ENCODE measurements around the gene GPR161. TPM values are rescaled to one million over a fixed set of nuclear protein-coding genes. Genes with fewer than 3 reads are reported as not detected.

The GPR161 gene
- total and polyA plus RNA-seq, 9 of the 15 experiments (the other 6 are each of a cell fraction or from before 2014, with no cell fraction given), result 0.15 to 2.4 (median 0.76) TPM

GRCh38 chr1:168170564-168171508 lies 34.1 kb upstream of the GPR161 start (continued):
- TF ChIP-seq SMAD4 (CRISPR knock-in tag; conservative IDR thresholded peaks at IDR 0.05) (peak; percentile 53), PTRF (tag; IDR thresholded peaks at IDR 0.05) (peak; percentile 33; the same call in 1 of the 2 replicates), ZBTB12 (CRISPR knock-in tag; IDR thresholded peaks at IDR 0.05) (no peak)

- CTCF ChIA-PET (ENCODE audit: low intra/inter-chr PET ratio), result no interaction called here
- no peaks in the 10 kb centered on the region for H4K20me1 ChIP-seq (replicated peaks; ENCODE audit: control insufficient read depth, insufficient read depth, low read length)
- H3K27me3 ChIP-seq (ENCODE audit: control insufficient read depth in 2 of 2, insufficient read depth in 2 of 2, low read length in 2 of 2), result no peaks in the 10 kb centered on the region
- POLR2A ChIA-PET, result interaction anchor here (0.6 to 1.1 kb wide), 3 partner anchors 12 to 530 kb away, joined by 3 to 4 read pairs (median 3); no protein-coding TSS in a partner anchor
- DNase-seq (ENCODE audit: extremely low read depth in 1 of 4, low spot score in 3 of 4) (no peak), FAIRE-seq (no peak), ATAC-seq (no peak)
- in situ Hi-C loops (cut with MboI), result no loop called here
- intact Hi-C loops (cut with micrococcal nuclease), result no loop called here
- no peaks in the 10 kb centered on the region for H3K9me3 ChIP-seq (replicated peaks; ENCODE audit: control insufficient read depth, insufficient read depth, low read depth, low read length)
- H3K79me2 ChIP-seq (ENCODE audit: control insufficient read depth, insufficient read depth, low read length), result no peaks in the 10 kb centered on the region
- H3K4me1 ChIP-seq (replicated peaks in 1 of 2; ENCODE audit: control insufficient read depth in 2 of 2, insufficient read depth in 2 of 2, low read length in 2 of 2), result peaks cover 0 to 5% of the 10 kb centered on the region in 2 experiments; a peak in 1 of 5 replicates
- no peaks in the 10 kb centered on the region for H3K9me1 ChIP-seq (ENCODE audit: control insufficient read depth, insufficient read depth, low read length)
- 0 out of 2 replicates have a peak overlapping the region, but pooled peaks have one; percentile 53 for H2AFZ ChIP-seq (ENCODE audit: low read depth, low read length)
- H3K4me3 ChIP-seq, result no peak overlapping the region
- 14% methylated on average over 2 of the region's 2 CpGs for WGBS (ENCODE audit: insufficient coverage, low coverage, missing lambda C conversion rate)
- no peaks in the 10 kb centered on the region for H3K36me3 ChIP-seq (ENCODE audit: control insufficient read depth, insufficient read depth, low read length)
- BruUV-seq (replicated peaks), result no TSS peak
- no peak overlapping the region for H3K27ac ChIP-seq (ENCODE audit: extremely low read depth, low read depth, low read length)
- no peak overlapping the region for H3K4me2 ChIP-seq (ENCODE audit: insufficient read depth, low read length)
- no peak overlapping the region for H3K9ac ChIP-seq (ENCODE audit: insufficient read depth in 1 of 2, low read depth in 2 of 2, low read length in 2 of 2)
- no peak for TF ChIP-seq TOE1 (IDR thresholded peaks at IDR 0.05; ENCODE audit: borderline replicate concordance)
- TF ChIP-seq TOE1 (CRISPR knock-in tag; IDR thresholded peaks at IDR 0.05; ENCODE audit: borderline replicate concordance, low read depth), result no peak
- no peak for TF ChIP-seq SIN3B (IDR thresholded peaks at IDR 0.05; ENCODE audit: low read depth)
These were observed 31.1 kb upstream of the GPR161 start for GRCh38 chr1:168167806-168168205.

All from K562 (cell line).